ENCODE measurements around the gene ZNF777.

DNA sequence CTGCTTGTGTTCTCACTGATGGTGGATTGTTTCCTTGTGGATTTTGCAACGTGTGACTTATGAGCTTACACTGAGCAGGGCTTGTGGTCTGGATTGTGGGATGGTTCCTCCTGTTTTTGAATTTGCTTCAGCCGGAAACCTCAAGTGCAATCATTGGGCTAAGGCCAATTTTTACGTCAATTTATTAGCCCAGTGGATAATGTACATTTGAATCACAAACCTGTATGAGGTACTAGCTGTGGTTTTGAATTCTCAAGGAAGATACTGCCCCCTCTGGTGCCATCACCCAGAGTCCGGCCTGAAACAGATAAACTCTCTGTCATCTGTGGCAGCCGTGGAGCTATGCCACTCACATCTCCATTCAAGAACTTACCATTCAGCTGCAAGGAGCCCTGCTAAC lies 7.3 kb upstream of the ZNF777 start:
- TF ChIP-seq, protein P1, sequence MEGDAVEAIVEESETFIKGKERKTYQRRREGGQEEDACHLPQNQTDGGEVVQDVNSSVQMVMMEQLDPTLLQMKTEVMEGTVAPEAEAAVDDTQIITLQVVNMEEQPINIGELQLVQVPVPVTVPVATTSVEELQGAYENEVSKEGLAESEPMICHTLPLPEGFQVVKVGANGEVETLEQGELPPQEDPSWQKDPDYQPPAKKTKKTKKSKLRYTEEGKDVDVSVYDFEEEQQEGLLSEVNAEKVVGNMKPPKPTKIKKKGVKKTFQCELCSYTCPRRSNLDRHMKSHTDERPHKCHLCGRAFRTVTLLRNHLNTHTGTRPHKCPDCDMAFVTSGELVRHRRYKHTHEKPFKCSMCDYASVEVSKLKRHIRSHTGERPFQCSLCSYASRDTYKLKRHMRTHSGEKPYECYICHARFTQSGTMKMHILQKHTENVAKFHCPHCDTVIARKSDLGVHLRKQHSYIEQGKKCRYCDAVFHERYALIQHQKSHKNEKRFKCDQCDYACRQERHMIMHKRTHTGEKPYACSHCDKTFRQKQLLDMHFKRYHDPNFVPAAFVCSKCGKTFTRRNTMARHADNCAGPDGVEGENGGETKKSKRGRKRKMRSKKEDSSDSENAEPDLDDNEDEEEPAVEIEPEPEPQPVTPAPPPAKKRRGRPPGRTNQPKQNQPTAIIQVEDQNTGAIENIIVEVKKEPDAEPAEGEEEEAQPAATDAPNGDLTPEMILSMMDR (conservative IDR thresholded peaks at IDR 0.05; ENCODE audit: low read depth in 2 of 2) = no peak
- TF ChIP-seq NANOG (IDR thresholded peaks at IDR 0.05; ENCODE audit: borderline replicate concordance) (no peak), EZH2 (IDR thresholded peaks at IDR 0.05; ENCODE audit: low read depth, unreplicated experiment) (no peak)
- TF ChIP-seq, protein P2, sequence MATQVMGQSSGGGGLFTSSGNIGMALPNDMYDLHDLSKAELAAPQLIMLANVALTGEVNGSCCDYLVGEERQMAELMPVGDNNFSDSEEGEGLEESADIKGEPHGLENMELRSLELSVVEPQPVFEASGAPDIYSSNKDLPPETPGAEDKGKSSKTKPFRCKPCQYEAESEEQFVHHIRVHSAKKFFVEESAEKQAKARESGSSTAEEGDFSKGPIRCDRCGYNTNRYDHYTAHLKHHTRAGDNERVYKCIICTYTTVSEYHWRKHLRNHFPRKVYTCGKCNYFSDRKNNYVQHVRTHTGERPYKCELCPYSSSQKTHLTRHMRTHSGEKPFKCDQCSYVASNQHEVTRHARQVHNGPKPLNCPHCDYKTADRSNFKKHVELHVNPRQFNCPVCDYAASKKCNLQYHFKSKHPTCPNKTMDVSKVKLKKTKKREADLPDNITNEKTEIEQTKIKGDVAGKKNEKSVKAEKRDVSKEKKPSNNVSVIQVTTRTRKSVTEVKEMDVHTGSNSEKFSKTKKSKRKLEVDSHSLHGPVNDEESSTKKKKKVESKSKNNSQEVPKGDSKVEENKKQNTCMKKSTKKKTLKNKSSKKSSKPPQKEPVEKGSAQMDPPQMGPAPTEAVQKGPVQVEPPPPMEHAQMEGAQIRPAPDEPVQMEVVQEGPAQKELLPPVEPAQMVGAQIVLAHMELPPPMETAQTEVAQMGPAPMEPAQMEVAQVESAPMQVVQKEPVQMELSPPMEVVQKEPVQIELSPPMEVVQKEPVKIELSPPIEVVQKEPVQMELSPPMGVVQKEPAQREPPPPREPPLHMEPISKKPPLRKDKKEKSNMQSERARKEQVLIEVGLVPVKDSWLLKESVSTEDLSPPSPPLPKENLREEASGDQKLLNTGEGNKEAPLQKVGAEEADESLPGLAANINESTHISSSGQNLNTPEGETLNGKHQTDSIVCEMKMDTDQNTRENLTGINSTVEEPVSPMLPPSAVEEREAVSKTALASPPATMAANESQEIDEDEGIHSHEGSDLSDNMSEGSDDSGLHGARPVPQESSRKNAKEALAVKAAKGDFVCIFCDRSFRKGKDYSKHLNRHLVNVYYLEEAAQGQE (IDR thresholded peaks at IDR 0.05; ENCODE audit: unreplicated experiment) = no peak

All from GM23338 (cell line).